Measurements from ENCODE around the gene MFN2. TPM values are rescaled to one million over a fixed set of nuclear protein-coding genes. Genes with fewer than 3 reads are reported as not detected.
"Not testable (repeated sequence)": the region's sequence is repeated elsewhere in the genome, so short reads cannot be mapped to it uniquely, and the experiment has no call there.

Gene MFN2
- total RNA-seq, 1 experiment from 2014 or later, result 72.6 TPM

GRCh38 chr1:12029720-12030339 lies 49.6 kb downstream of the MFN2 start:
- intact Hi-C loops (cut with micrococcal nuclease; ENCODE audit: unreplicated experiment), result no loop called here
- Histone ChIP-seq H3K27me3 (ENCODE audit: insufficient read depth, low read depth) (no peaks in the 10 kb centered on the region), H3K9me2 (ENCODE audit: insufficient read depth) (no peaks in the 10 kb centered on the region), H3K4me1 (replicated peaks; ENCODE audit: insufficient read depth) (no peaks in the 10 kb centered on the region), H3F3A (ENCODE audit: insufficient read depth, low read depth) (no peaks in the 10 kb centered on the region), H3K4me2 (no peak overlapping the region), H3K36me3 (ENCODE audit: low read depth) (no peaks in the 10 kb centered on the region), H3K9me3 (ENCODE audit: insufficient read depth, low read depth) (no peaks in the 10 kb centered on the region), H3K27ac (no peak overlapping the region), H2AFZ (no peak overlapping the region), H4K20me1 (ENCODE audit: insufficient read depth) (no peaks in the 10 kb centered on the region), H3K4me3 (no peak overlapping the region), H3K79me2 (ENCODE audit: low read depth) (no peaks in the 10 kb centered on the region)
- DNase-seq, result no peak
- no TSS peak for BruUV-seq (replicated peaks)
- CTCF ChIA-PET, result no interaction called here
- POLR2A ChIA-PET (ENCODE audit: unreplicated experiment), result no interaction called here
- TF ChIP-seq EZH2 (IDR thresholded peaks at IDR 0.05; ENCODE audit: low read depth), result no peak

- Histone ChIP-seq H3K79me2 (ENCODE audit: low read depth) (no peaks in the 10 kb centered on the region), H3K9me2 (ENCODE audit: insufficient read depth) (no peaks in the 10 kb centered on the region), H3K27me3 (ENCODE audit: insufficient read depth, low read depth) (no peaks in the 10 kb centered on the region), H3K9me3 (ENCODE audit: insufficient read depth, low read depth) (no peaks in the 10 kb centered on the region), H2AFZ (no peak overlapping the region), H4K20me1 (ENCODE audit: insufficient read depth) (no peaks in the 10 kb centered on the region), H3F3A (ENCODE audit: insufficient read depth, low read depth) (no peaks in the 10 kb centered on the region), H3K27ac (no peak overlapping the region), H3K4me3 (no peak overlapping the region), H3K4me2 (no peak overlapping the region), H3K4me1 (replicated peaks; ENCODE audit: insufficient read depth) (no peaks in the 10 kb centered on the region), H3K36me3 (ENCODE audit: low read depth) (no peaks in the 10 kb centered on the region)
- peak in 1 of 2 experiments; percentile 18 for DNase-seq
- TF ChIP-seq CTCF (conservative IDR thresholded peaks at IDR 0.05) (peak; percentile 45; the same call in 1 of the 2 replicates), EZH2 (IDR thresholded peaks at IDR 0.05; ENCODE audit: low read depth) (no peak)
- POLR2A ChIA-PET (ENCODE audit: unreplicated experiment), result no interaction called here
- intact Hi-C loops (cut with micrococcal nuclease; ENCODE audit: unreplicated experiment), result no loop called here
- no TSS peak for BruUV-seq (replicated peaks)
- CTCF ChIA-PET, result no interaction called here
Observed at GRCh38 chr1:12031039-12031980, 51.1 kb downstream of the MFN2 start.

GRCh38 chr1:12032161-12032621 lies 51.9 kb downstream of the MFN2 start:
- POLR2A ChIA-PET (ENCODE audit: unreplicated experiment), result interaction anchor here (0.5 kb wide), 1 partner anchor 13 kb away, joined by 5 read pairs; the partner anchor contains the start of gene MIIP
- Histone ChIP-seq H3K4me3 (no peak overlapping the region), H4K20me1 (ENCODE audit: insufficient read depth) (no peaks in the 10 kb centered on the region), H3F3A (ENCODE audit: insufficient read depth, low read depth) (no peaks in the 10 kb centered on the region), H3K36me3 (ENCODE audit: low read depth) (no peaks in the 10 kb centered on the region), H3K9me3 (ENCODE audit: insufficient read depth, low read depth) (no peaks in the 10 kb centered on the region), H3K9me2 (ENCODE audit: insufficient read depth) (no peaks in the 10 kb centered on the region), H3K4me1 (replicated peaks; ENCODE audit: insufficient read depth) (no peaks in the 10 kb centered on the region), H3K79me2 (ENCODE audit: low read depth) (no peaks in the 10 kb centered on the region), H2AFZ (no peak overlapping the region), H3K27me3 (ENCODE audit: insufficient read depth, low read depth) (no peaks in the 10 kb centered on the region), H3K27ac (no peak overlapping the region), H3K4me2 (no peak overlapping the region)
- CTCF ChIA-PET, result no interaction called here
- intact Hi-C loops (cut with micrococcal nuclease; ENCODE audit: unreplicated experiment), result no loop called here
- TF ChIP-seq EZH2 (IDR thresholded peaks at IDR 0.05; ENCODE audit: low read depth), result no peak
- no peak for TF ChIP-seq CTCF (conservative IDR thresholded peaks at IDR 0.05)
- no peak for DNase-seq
- no TSS peak for BruUV-seq (replicated peaks)

- H3K79me2 ChIP-seq (ENCODE audit: low read depth); H3K4me3 ChIP-seq; H3K4me2 ChIP-seq; H3K27me3 ChIP-seq (ENCODE audit: insufficient read depth, low read depth); H3K4me1 ChIP-seq (replicated peaks; ENCODE audit: insufficient read depth); DNase-seq; H3K36me3 ChIP-seq (ENCODE audit: low read depth); intact Hi-C loops (cut with micrococcal nuclease; ENCODE audit: unreplicated experiment); H2AFZ ChIP-seq; POLR2A ChIA-PET (ENCODE audit: unreplicated experiment); H3K9me3 ChIP-seq (ENCODE audit: insufficient read depth, low read depth); BruUV-seq (replicated peaks); H3F3A ChIP-seq (ENCODE audit: insufficient read depth, low read depth); H3K27ac ChIP-seq; H4K20me1 ChIP-seq (ENCODE audit: insufficient read depth); CTCF ChIA-PET; H3K9me2 ChIP-seq (ENCODE audit: insufficient read depth): not testable (repeated sequence)
Observed at GRCh38 chr1:12033441-12033840, 53.2 kb downstream of the MFN2 start.
